OCI-LY3 (cell line): Measurements from ENCODE around the gene MIPOL1.
"Not testable (repeated sequence)": the region's sequence is repeated elsewhere in the genome, so short reads cannot be mapped to it uniquely, and the experiment has no call there.

Experiments used
- H2AFZ ChIP-seq: fragments of 200-600, 300-600 bp; shearing (Covaris generic); 2 replicates; pipeline ENCODE4 v1.6.0; 2014; ENCODE audit warnings: antibody characterized with exemption, low read depth, low read length
- H3K27ac ChIP-seq: fragments of 200-600, 300-600 bp; sonication (generic); 2 replicates; pipeline ENCODE4 v1.5.1; 2014; ENCODE audit warnings: mild to moderate bottlenecking, low read length, moderate library complexity, mixed read lengths
- H3K27me3 ChIP-seq: fragments of 200-600, 300-600 bp; sonication (generic); 2 replicates; pipeline ENCODE4 v1.6.1; 2014; ENCODE audit warnings: low read depth, low read length, mixed read lengths
- H3K36me3 ChIP-seq: fragments of 200-600, 300-600 bp; sonication (generic); replicated peaks from 2 replicates; pipeline ENCODE3; 2014; ENCODE audit warnings: low read depth, low read length, mixed read lengths
- H3K4me1 ChIP-seq: fragments of 300-600, 200-600 bp; sonication (generic); 2 replicates; pipeline ENCODE4 v1.6.1; 2014; ENCODE audit warnings: low read length, mixed read lengths
- H3K4me2 ChIP-seq: fragments of 200-600, 300-600 bp; sonication (generic); 2 replicates; pipeline ENCODE4 v1.6.1; 2014; ENCODE audit warnings: low read length, mixed read lengths
- H3K4me3 ChIP-seq: fragments of 300-600, 200-600 bp; sonication (generic); 2 replicates; pipeline ENCODE4 v1.5.1; 2014; ENCODE audit warnings: antibody characterized with exemption, mild to moderate bottlenecking, low read length, moderate library complexity
- H3K79me2 ChIP-seq: fragments of 300-600, 200-600 bp; shearing (Covaris generic); 2 replicates; pipeline ENCODE4 v1.6.1; 2014; ENCODE audit warnings: mild to moderate bottlenecking, low read length, mixed read lengths
- H3K9ac ChIP-seq: fragments of 300-600, 200-600 bp; shearing (Covaris generic); 2 replicates; pipeline ENCODE4 v1.6.0; 2014; ENCODE audit warnings: mild to moderate bottlenecking, low read length, moderate library complexity
- H3K9me3 ChIP-seq: fragments of 200-600, 300-600 bp; shearing (Covaris generic); 2 replicates; pipeline ENCODE4 v1.6.1; 2014; ENCODE audit warnings: low read length, mixed read lengths; ENCODE audit not compliant: insufficient read depth
- H4K20me1 ChIP-seq: fragments of 200-600, 300-600 bp; sonication (generic); 2 replicates; pipeline ENCODE4 v1.6.1; 2016; ENCODE audit warnings: low read length, mixed read lengths; ENCODE audit not compliant: insufficient read depth
- EZH2phosphoT487 ChIP-seq: fragments of 200-600 bp; shearing (Covaris generic); IDR thresholded peaks from 2 replicates; pipeline ENCODE4 v1.6.1; 2018; ENCODE audit warnings: antibody characterized with exemption, mixed run types, low read depth
- TF ChIP-seq, protein P1 (sequence below): fragments of 200-600, 300-600 bp; sonication (generic); IDR thresholded peaks from 2 replicates; pipeline ENCODE4 v1.5.1; 2014; ENCODE audit warnings: antibody characterized with exemption, low read length, low read depth

The MIPOL1 gene

DNA sequence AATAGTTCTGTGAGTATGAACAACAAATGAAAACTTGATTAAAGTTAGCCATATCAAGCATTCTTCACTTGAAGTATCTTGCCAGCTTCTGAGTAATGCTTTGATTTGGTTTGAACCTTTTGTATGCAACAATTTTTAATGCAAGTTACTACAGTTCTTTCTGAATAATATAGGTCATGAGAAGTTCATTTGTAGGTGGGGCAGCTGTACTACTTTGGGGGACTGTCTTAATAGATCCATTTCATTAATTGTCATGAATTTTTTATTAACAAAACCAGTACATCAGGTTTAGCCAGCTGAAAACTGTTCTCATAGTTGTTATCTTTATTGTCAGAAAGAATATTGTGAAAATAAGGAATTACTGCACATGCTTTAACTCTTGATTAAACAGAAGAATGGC lies 254.6 kb downstream of the MIPOL1 start:
- no peaks in the 10 kb centered on the region for H3K4me1 ChIP-seq
- no peaks in the 10 kb centered on the region for H3K27me3 ChIP-seq
- TF ChIP-seq, protein P1, sequence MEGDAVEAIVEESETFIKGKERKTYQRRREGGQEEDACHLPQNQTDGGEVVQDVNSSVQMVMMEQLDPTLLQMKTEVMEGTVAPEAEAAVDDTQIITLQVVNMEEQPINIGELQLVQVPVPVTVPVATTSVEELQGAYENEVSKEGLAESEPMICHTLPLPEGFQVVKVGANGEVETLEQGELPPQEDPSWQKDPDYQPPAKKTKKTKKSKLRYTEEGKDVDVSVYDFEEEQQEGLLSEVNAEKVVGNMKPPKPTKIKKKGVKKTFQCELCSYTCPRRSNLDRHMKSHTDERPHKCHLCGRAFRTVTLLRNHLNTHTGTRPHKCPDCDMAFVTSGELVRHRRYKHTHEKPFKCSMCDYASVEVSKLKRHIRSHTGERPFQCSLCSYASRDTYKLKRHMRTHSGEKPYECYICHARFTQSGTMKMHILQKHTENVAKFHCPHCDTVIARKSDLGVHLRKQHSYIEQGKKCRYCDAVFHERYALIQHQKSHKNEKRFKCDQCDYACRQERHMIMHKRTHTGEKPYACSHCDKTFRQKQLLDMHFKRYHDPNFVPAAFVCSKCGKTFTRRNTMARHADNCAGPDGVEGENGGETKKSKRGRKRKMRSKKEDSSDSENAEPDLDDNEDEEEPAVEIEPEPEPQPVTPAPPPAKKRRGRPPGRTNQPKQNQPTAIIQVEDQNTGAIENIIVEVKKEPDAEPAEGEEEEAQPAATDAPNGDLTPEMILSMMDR = no peak
- no peak for TF ChIP-seq EZH2phosphoT487
- H3K9ac ChIP-seq = no peak overlapping the region
- H3K36me3 ChIP-seq = no peaks in the 10 kb centered on the region
- no peak overlapping the region for H2AFZ ChIP-seq
- H3K4me3 ChIP-seq = no peak overlapping the region
- no peaks in the 10 kb centered on the region for H3K9me3 ChIP-seq
- H3K27ac ChIP-seq = no peak overlapping the region
- no peaks in the 10 kb centered on the region for H4K20me1 ChIP-seq
- H3K4me2 ChIP-seq = no peak overlapping the region
- H3K79me2 ChIP-seq = no peaks in the 10 kb centered on the region

GRCh38 chr14:37453985-37454384 lies 256.2 kb downstream of the MIPOL1 start:
- H3K4me2 ChIP-seq = no peak overlapping the region
- no peak overlapping the region for H3K27ac ChIP-seq
- H3K4me3 ChIP-seq = no peak overlapping the region
- no peaks in the 10 kb centered on the region for H3K36me3 ChIP-seq
- TF ChIP-seq, protein P1 = no peak
- no peak for TF ChIP-seq EZH2phosphoT487
- H3K79me2 ChIP-seq = no peaks in the 10 kb centered on the region
- H3K9me3 ChIP-seq = no peaks in the 10 kb centered on the region
- H2AFZ ChIP-seq = no peak overlapping the region
- H3K9ac ChIP-seq = no peak overlapping the region
- no peaks in the 10 kb centered on the region for H3K27me3 ChIP-seq
- no peaks in the 10 kb centered on the region for H3K4me1 ChIP-seq
- H4K20me1 ChIP-seq = no peaks in the 10 kb centered on the region

GRCh38 chr14:37457334-37457733 lies 259.6 kb downstream of the MIPOL1 start:
- H3K27ac ChIP-seq = no peak overlapping the region
- H3K9ac ChIP-seq = no peak overlapping the region
- H3K79me2 ChIP-seq = no peaks in the 10 kb centered on the region
- no peaks in the 10 kb centered on the region for H3K9me3 ChIP-seq
- no peak for TF ChIP-seq EZH2phosphoT487
- TF ChIP-seq, protein P1 = no peak
- H3K4me3 ChIP-seq = no peak overlapping the region
- no peak overlapping the region for H3K4me2 ChIP-seq
- no peaks in the 10 kb centered on the region for H3K27me3 ChIP-seq
- H3K36me3 ChIP-seq = no peaks in the 10 kb centered on the region
- no peaks in the 10 kb centered on the region for H3K4me1 ChIP-seq
- H4K20me1 ChIP-seq = no peaks in the 10 kb centered on the region
- no peak overlapping the region for H2AFZ ChIP-seq

DNA sequence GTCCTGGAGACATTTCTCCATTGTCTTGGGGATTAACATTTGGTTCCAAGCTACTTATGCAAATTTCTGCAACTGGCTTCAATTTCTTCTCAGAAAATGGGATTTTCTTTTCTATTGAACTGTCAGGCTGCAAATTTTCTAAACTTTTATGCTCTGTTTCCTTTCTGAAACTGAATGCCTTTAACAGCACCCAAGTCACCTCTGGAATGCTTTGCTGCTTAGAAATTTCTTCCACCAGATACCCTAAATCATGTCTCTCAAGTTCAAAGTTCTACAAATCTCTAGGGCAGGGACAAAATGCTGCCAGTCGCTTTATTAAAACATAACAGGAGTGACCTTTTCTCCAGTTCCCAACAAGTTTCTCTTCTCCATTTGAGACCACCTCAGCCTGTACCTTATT lies 264.7 kb downstream of the MIPOL1 start:
- H3K4me3 ChIP-seq = not testable (repeated sequence)

More for the DNA sequence above, 264.7 kb downstream of the MIPOL1 start:
- not testable (repeated sequence) for H3K27ac ChIP-seq, H3K36me3 ChIP-seq, H3K9me3 ChIP-seq, H3K9ac ChIP-seq, H3K79me2 ChIP-seq, H3K4me2 ChIP-seq, H4K20me1 ChIP-seq, H3K27me3 ChIP-seq, H3K4me1 ChIP-seq, H2AFZ ChIP-seq
